H9 (cell line): Measurements from ENCODE around the gene CBLL1. TPM values are rescaled to one million over a fixed set of nuclear protein-coding genes. Genes with fewer than 3 reads are reported as not detected.

Experiments used
- DNase-seq: peaks from one replicate; pipeline ENCODE4 v3.0.0-alpha.2; 2017
- H2AFZ ChIP-seq: one replicate; pipeline ENCODE4 v1.6.1; 2013; ENCODE audit warnings: mild to moderate bottlenecking, low read length, control low read depth, moderate library complexity
- H2AK5ac ChIP-seq: 2 replicates; pipeline ENCODE4 v1.6.1; 2013; ENCODE audit warnings: low read length, control low read depth, mixed read lengths; ENCODE audit not compliant: insufficient read length
- H2BK120ac ChIP-seq: one replicate; pipeline ENCODE4 v1.6.1; 2013; ENCODE audit warnings: low read depth, mild to moderate bottlenecking, low read length, control low read depth, inconsistent platforms; ENCODE audit not compliant: poor library complexity, severe bottlenecking
- H2BK12ac ChIP-seq: 2 replicates; pipeline ENCODE4 v1.6.1; 2013; ENCODE audit warnings: low read length, control low read depth, mixed read lengths, low read depth; ENCODE audit not compliant: insufficient read length
- H2BK15ac ChIP-seq: 2 replicates; pipeline ENCODE4 v1.6.1; 2013; ENCODE audit warnings: low read depth, low read length, control low read depth
- H2BK20ac ChIP-seq: one replicate; pipeline ENCODE4 v1.6.1; 2013; ENCODE audit warnings: low read depth, mild to moderate bottlenecking, low read length, control low read depth, inconsistent platforms; ENCODE audit not compliant: poor library complexity, severe bottlenecking
- H2BK5ac ChIP-seq: 2 replicates; pipeline ENCODE4 v1.6.1; 2013; ENCODE audit warnings: low read length, control low read depth, mixed read lengths; ENCODE audit not compliant: insufficient read length
- H3K14ac ChIP-seq: 2 replicates; pipeline ENCODE4 v1.6.1; 2013; ENCODE audit warnings: low read length, control low read depth; ENCODE audit not compliant: insufficient read depth
- H3K18ac ChIP-seq: 2 replicates; pipeline ENCODE4 v1.6.1; 2013; ENCODE audit warnings: low read depth, mild to moderate bottlenecking, mixed read lengths, low read length, control low read depth; ENCODE audit not compliant: insufficient read length
- H3K23ac ChIP-seq: 2 replicates; pipeline ENCODE4 v1.6.1; 2013; ENCODE audit warnings: low read length, control low read depth, mixed read lengths, low read depth; ENCODE audit not compliant: insufficient read length
- H3K23me2 ChIP-seq: 2 replicates; pipeline ENCODE4 v1.6.1; 2013; ENCODE audit warnings: low read depth, mild to moderate bottlenecking, mixed read lengths, low read length, control low read depth; ENCODE audit not compliant: insufficient read length, poor library complexity, severe bottlenecking
- H3K27ac ChIP-seq: 2 replicates; pipeline ENCODE4 v1.5.1; 2013; ENCODE audit warnings: low read length, control low read depth, mixed read lengths, low read depth; ENCODE audit not compliant: insufficient read length
- H3K27me3 ChIP-seq: 2 replicates; pipeline ENCODE4 v1.6.1; 2013; ENCODE audit warnings: low read length, control low read depth, inconsistent platforms; ENCODE audit not compliant: insufficient read depth
- H3K4ac ChIP-seq: 2 replicates; pipeline ENCODE4 v1.6.1; 2013; ENCODE audit warnings: low read depth, mild to moderate bottlenecking, control low read depth, inconsistent platforms, low read length, moderate library complexity
- H3K4me1 ChIP-seq: 2 replicates; pipeline ENCODE4 v1.6.1; 2013; ENCODE audit warnings: low read length, control low read depth, inconsistent platforms; ENCODE audit not compliant: insufficient read depth
- H3K4me2 ChIP-seq: 2 replicates; pipeline ENCODE4 v1.6.1; 2013; ENCODE audit warnings: low read length, control low read depth, mixed read lengths; ENCODE audit not compliant: insufficient read length, insufficient read depth
- H3K56ac ChIP-seq: 2 replicates; pipeline ENCODE4 v1.6.1; 2013; ENCODE audit warnings: low read depth, mild to moderate bottlenecking, mixed read lengths, low read length, control low read depth; ENCODE audit not compliant: insufficient read length
- H3K79me1 ChIP-seq: 2 replicates; pipeline ENCODE4 v1.6.1; 2013; ENCODE audit warnings: low read depth, mild to moderate bottlenecking, moderate library complexity, low read length, control low read depth, inconsistent platforms; ENCODE audit not compliant: insufficient read depth, poor library complexity, severe bottlenecking
- H3K79me2 ChIP-seq: 2 replicates; pipeline ENCODE4 v1.6.1; 2013; ENCODE audit warnings: low read length, control low read depth, inconsistent platforms; ENCODE audit not compliant: insufficient read depth
- H3K9ac ChIP-seq: 2 replicates; pipeline ENCODE4 v1.6.1; 2013; ENCODE audit warnings: low read length, control low read depth, mixed read lengths; ENCODE audit not compliant: insufficient read length; ENCODE audit errors: extremely low read depth
- H3K9me3 ChIP-seq: one replicate; pipeline ENCODE4 v1.6.1; 2013; ENCODE audit warnings: low read depth, low read length, inconsistent platforms; ENCODE audit not compliant: control insufficient read depth
- H3T11ph ChIP-seq: one replicate; pipeline ENCODE4 v1.6.1; 2013; ENCODE audit warnings: mild to moderate bottlenecking, low read length, control low read depth, inconsistent platforms
- H4K20me1 ChIP-seq: one replicate; pipeline ENCODE4 v1.6.1; 2013; ENCODE audit not compliant: control insufficient read depth, insufficient read length, insufficient read depth
- H4K5ac ChIP-seq: 2 replicates; pipeline ENCODE4 v1.6.1; 2013; ENCODE audit warnings: low read depth, mild to moderate bottlenecking, mixed read lengths, low read length, control low read depth; ENCODE audit not compliant: insufficient read length
- H4K8ac ChIP-seq: replicated peaks from 2 replicates; pipeline ENCODE4 v1.6.1; 2013; ENCODE audit warnings: low read length, control low read depth, mixed read lengths, low read depth; ENCODE audit not compliant: insufficient read length
- H4K91ac ChIP-seq: 2 replicates; pipeline ENCODE4 v1.6.1; 2013; ENCODE audit warnings: low read depth, mild to moderate bottlenecking, moderate library complexity, mixed read lengths, low read length, control low read depth; ENCODE audit not compliant: insufficient read length
- H3K27ac Mint-ChIP-seq, 3 experiments: 2 replicates in 2 of 3; 3 replicates in 1 of 3; pipeline ENCODE4 v1.8.0; 2020 to 2021; ENCODE audit warnings: mixed read lengths in 3 of 3, mild to moderate bottlenecking in 1 of 3, moderate library complexity in 1 of 3
- H3K27me3 Mint-ChIP-seq: 2 replicates; pipeline ENCODE4 v1.8.0; 2021; ENCODE audit warnings: low read depth, mild to moderate bottlenecking, moderate library complexity, mixed read lengths
- H3K36me3 Mint-ChIP-seq, 3 experiments: 2 replicates in 2 of 3; 3 replicates in 1 of 3; pipeline ENCODE4 v1.8.0; 2020 to 2021; ENCODE audit warnings: low read depth in 3 of 3, mixed read lengths in 3 of 3; ENCODE audit not compliant: insufficient read depth in 1 of 3
- H3K4me1 Mint-ChIP-seq, 2 experiments: 2 replicates each; pipeline ENCODE4 v1.8.0; 2020; ENCODE audit warnings: mixed read lengths in 2 of 2
- H3K4me3 Mint-ChIP-seq, 2 experiments: 2 replicates in 1 of 2; 3 replicates in 1 of 2; pipeline ENCODE4 v1.8.0; 2020 to 2021; ENCODE audit warnings: mild to moderate bottlenecking in 2 of 2, mixed read lengths in 2 of 2, moderate library complexity in 1 of 2
- H3K9me3 Mint-ChIP-seq, 2 experiments: 2 replicates in 1 of 2; 3 replicates in 1 of 2; pipeline ENCODE4 v1.8.0; 2020; ENCODE audit warnings: mild to moderate bottlenecking in 2 of 2, mixed read lengths in 2 of 2, moderate library complexity in 1 of 2
- CTCF ChIP-seq: fragments of 200-600 bp; sonication (generic); conservative IDR thresholded peaks from 3 replicates; pipeline ENCODE4 v1.8.0; 2021; ENCODE audit warnings: antibody characterized with exemption, mild to moderate bottlenecking
- WGBS: extraction: QIAGEN DNeasy Blood & Tissue Kit; methylation state at CpG from one replicate; pipeline ENCODE4 v1.1.7; 2013; ENCODE audit warnings: missing lambda C conversion rate, low lambda C conversion rate, mixed read lengths; ENCODE audit not compliant: insufficient read length; ENCODE audit errors: extremely low coverage; 5-methylcytosine and 5-hydroxymethylcytosine counted together
- total RNA-seq: library from RNA; stranded (reverse); gene quantifications from 2 replicates; pipeline ENCODE4 v1.2.1, GENCODE V29; 2021

The CBLL1 gene
- total RNA-seq, 1 experiment from 2014 or later: 32.2 TPM

GRCh38 chr7:107768263-107768662 lies 24.3 kb downstream of the CBLL1 start:
- Histone ChIP-seq H3K4me2 (no peak overlapping the region), H3K9me3 (no peaks in the 10 kb centered on the region), H2AK5ac (no peak overlapping the region), H3T11ph (no peak overlapping the region), H2BK12ac (no peak overlapping the region), H3K4me1 (no peaks in the 10 kb centered on the region), H4K8ac (no peak overlapping the region), H2BK15ac (no peak overlapping the region), H3K56ac (no peak overlapping the region), H2BK5ac (no peak overlapping the region), H2AFZ (no peak overlapping the region), H4K5ac (no peak overlapping the region), H3K27ac (no peak overlapping the region), H4K20me1 (no peaks in the 10 kb centered on the region), H3K14ac (no peak overlapping the region), H3K9ac (no peak overlapping the region), H3K4ac (no peak overlapping the region), H3K18ac (no peak overlapping the region), H2BK120ac (no peak overlapping the region), H4K91ac (no peak overlapping the region), H3K23me2 (no peaks in the 10 kb centered on the region), H3K27me3 (no peaks in the 10 kb centered on the region), H3K23ac (no peak overlapping the region), H3K79me1 (no peaks in the 10 kb centered on the region), H2BK20ac (no peak overlapping the region), H3K79me2 (no peaks in the 10 kb centered on the region)
- Mint-ChIP-seq H3K9me3 (no peaks in the 10 kb centered on the region), H3K27ac (no peak overlapping the region), H3K36me3 (no peaks in the 10 kb centered on the region), H3K4me3 (no peak overlapping the region), H3K4me1 (no peaks in the 10 kb centered on the region), H3K27me3 (peaks cover 7% of the 10 kb centered on the region)
- no peak for TF ChIP-seq CTCF
- no peak for DNase-seq
- no CpG with 5 or more reads among the region's 1 CpG for WGBS
